Femur (tissue), 1 donor: Measurements from ENCODE around the gene ARHGEF28.

Experiments
- DNase-seq: peaks from one replicate; pipeline ENCODE4 v3.0.0-alpha.2; 2017

ARHGEF28 gene

DNA sequence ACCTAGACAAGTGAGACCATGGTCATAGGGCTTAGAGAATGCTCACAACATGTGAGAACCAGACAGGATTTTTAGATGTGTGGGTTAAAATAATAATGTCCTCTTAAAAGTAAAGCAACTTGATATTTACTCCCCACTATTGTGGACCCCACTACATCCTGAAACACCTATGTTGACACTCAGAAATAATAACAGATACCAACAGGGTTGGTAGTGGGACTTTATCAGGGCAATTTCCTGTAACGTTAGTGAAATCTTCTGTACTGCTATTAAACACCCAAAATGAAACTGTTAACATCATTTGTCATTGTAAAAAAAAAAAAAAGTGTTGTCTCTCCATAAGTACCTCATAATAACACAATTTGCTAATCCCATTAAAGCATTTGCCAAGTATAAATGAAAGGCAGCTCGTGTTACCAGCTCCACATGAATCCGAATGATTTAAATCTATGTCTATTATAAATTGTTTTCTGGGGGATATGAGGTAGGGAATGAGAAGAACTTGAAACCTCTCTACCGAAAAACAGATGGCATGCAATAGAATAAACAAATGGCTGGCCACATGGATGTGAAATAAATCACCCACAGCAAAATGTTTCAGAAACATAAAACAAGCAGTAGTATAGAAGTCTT lies 285.9 kb downstream of the ARHGEF28 start:
- DNase-seq, result no peak

- no peak for DNase-seq
These were observed 286.9 kb downstream of the ARHGEF28 start for GRCh38 chr5:73912821-73913271.

- DNase-seq, result no peak
These were observed 288.0 kb downstream of the ARHGEF28 start for GRCh38 chr5:73913971-73914370.

GRCh38 chr5:73915345-73915744 lies 289.3 kb downstream of the ARHGEF28 start:
- no peak for DNase-seq

- DNase-seq, result peak; percentile 66
These were observed 291.4 kb downstream of the ARHGEF28 start for GRCh38 chr5:73917433-73917832.

GRCh38 chr5:73917891-73918290 lies 291.9 kb downstream of the ARHGEF28 start:
- DNase-seq, result no peak

DNA sequence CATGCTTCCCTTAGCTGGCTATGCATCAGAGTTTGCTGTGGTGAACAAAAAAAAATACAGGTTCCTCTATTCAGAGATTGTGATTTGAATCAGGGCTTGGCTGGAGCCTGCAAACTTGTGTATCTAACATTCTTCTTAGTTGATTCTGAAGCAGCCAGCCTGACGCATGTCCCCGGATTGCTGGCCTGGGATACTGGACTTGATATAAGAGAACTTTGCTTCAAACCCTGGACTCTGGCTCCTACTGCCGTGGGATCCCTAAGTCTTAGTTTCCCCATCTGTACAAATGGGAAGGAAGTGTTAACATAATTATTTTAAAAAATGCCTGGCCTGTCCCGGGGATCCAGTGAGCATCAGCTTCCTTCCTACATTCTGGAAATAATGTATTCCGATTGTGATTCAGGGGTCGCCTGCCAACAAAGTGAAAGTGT lies 292.8 kb downstream of the ARHGEF28 start:
- DNase-seq, result no peak

DNA sequence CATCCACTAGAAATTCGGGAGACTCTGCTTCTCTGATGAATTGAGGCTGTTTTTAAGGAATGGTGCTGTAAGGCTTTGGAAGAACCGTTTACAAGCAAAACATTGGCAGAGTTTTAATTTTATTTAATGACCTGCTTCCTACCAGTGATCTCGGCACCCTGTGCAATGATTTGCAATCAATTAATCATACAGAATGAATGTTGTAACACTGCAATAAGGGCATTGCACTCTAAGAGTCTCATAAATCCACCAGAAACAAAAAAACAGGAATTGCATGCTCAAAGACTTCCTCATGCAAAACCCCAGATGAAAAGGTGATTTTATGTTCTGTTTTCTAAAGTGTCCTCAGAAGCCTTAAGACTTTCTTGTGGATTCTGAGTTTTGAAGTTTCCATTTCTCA lies 295.7 kb downstream of the ARHGEF28 start:
- DNase-seq, result no peak

GRCh38 chr5:73922224-73922623 lies 296.2 kb downstream of the ARHGEF28 start:
- no peak for DNase-seq

DNA sequence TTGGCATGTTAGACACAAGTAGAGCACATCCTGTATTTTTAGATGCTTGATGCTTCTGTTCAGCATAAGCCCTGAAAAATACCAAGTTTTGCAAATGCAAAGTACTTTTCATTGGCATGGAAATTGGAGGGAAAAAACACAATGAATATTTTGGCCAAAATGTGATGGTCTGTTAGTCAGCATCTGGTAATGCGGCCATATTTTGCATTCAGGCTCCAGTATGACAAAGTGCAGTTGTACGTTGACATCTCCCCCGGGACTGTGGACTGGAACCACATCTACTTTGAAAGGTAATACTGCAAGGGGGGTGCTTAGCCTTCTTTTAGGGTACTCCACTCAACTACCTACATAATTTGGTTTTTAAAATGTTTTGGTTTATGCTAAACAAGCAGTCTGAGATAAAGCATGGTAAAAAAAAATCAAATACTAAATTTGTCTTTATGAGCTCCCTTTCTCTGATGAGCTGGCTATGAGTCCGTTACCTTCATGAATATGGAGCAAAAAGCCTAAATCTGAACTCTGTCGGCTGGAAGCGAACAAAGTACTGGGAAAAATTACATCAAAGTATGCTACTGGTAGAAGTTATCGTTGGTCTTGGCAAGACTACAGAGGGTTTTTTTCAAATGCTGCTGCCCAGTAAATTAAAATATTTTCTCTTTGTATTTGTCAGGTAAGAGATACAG lies 297.0 kb downstream of the ARHGEF28 start:
- no peak for DNase-seq

GRCh38 chr5:73928476-73929070 lies 302.6 kb downstream of the ARHGEF28 start:
- peak; percentile 26 for DNase-seq

GRCh38 chr5:73935719-73936118 lies 309.7 kb downstream of the ARHGEF28 start:
- DNase-seq, result no peak

DNA sequence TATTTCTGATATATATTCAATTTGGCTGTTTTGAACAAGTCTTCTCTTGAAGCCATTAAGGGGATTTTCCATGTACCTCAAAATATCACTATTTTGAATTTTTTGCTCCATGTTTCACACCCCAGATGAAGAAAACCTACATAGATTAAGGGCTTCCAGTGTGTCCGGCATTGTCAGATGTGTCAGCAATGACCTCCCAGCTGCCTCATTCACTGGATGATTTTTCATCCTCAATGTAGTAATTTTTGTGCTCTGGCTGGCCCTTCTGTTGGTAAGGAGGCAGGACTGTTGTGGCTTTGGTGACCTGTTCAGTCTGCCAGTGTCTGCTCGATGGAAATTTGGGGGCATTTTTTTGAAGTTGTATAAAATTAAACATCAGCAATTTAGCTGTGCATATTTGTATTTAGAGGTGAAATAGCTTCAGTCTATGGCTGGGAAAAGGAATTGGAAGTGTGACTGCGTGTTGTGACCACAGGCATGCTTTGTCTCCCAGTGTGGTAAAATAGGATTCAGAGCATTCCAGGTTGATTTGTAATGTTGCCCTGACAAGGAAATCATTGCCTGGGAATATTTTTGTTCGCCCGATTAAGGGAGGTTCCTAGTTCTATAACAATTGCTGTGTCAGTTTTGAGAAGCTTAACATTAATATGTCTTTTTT lies 312.4 kb downstream of the ARHGEF28 start:
- DNase-seq, result no peak

- no peak for DNase-seq
These were observed 312.9 kb downstream of the ARHGEF28 start for GRCh38 chr5:73938938-73939320.

DNA sequence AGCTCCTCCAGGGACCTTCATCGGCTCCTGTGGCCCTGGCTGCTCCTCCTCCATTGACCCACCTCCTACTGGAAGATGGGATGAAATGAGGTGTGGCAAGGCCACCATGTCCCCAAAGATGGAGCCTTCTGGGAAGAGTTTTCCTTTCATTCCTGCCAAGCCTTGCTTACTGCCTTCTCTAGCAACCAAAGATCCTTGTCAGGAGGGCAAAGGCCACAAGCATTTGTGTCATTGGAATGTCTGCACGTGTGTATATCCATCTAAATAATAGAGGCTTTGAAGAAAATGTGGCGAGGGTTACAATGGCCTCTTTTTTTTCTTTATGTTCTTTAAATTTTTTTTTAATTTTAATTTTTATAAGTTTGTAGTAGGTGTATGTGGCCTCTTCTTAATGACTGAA lies 313.6 kb downstream of the ARHGEF28 start:
- no peak for DNase-seq

DNA sequence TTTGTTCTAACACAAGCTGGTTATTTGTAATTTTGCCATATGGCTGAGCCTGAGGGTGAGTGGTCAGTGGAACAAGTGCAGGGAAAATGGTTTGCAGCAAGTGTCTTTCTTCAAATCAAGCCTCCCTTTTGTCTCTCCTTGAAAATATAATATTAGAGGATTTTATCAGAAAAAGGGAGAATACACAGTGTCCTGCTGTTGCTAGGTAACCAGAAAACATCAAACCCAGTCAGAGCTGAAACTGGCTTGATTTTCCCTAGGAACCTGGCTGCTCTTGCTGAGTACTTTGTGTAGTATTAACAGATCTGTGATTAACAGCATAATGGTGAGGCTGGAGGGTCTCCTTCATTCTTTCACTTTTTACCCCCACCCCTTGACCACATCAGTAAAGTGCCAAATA lies 314.0 kb downstream of the ARHGEF28 start:
- peak; percentile 33 for DNase-seq

DNA sequence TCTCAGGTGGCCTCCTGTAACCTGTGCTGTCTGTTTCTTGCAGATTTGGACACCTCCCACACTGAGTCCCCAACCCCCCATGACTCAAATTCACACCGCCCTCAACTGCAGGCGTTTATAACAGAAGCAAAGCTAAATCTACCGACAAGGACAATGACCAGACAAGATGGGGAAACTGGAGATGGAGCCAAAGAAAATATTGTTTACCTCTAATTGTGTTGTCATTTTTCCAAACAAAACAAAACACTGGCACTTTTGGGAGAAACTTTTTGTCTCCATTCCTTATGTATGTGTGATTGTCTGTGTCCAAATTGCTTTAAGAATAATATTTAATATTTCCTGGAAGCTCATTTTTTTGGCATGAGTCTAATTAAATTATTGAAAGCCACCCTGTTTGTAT lies 314.8 kb downstream of the ARHGEF28 start:
- no peak for DNase-seq

DNA sequence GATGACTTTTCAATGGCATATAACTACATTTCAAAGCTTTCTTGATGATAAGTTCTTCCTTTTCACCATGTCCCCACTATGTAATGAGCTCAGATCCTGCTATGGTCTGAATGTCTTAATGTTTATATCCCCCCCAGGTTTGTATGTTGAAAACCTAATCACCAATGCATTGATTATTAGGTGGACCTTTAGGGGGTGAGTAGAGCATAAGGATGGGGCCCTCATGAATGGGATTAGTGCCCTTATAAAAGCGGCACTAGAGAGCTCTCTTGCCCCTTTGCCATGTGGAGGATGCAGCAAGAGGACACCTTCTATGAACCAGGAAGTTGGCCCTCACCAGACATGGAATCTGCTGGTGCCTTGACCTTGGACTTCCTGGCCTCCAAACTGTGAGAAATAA lies 316.8 kb downstream of the ARHGEF28 start:
- no peak for DNase-seq

DNA sequence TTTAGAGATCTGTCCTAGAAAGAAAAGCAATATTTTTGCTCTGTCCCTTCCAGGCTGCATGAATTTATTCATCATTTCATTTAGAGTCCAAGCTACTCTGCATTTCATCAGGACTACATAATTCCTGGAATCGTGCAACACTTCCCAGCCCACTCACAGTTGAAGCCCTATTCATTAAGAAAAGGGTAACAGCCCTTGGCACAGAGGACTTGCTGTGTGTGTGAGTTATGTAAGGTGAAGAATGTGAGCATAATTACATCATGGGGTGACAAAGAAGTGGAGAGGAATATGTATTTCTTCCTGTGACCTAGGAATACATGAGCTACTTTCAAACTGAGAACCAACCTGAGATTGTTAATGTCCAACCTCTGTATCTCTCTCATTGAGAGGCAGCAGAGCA lies 317.4 kb downstream of the ARHGEF28 start:
- DNase-seq, result no peak

GRCh38 chr5:73944581-73944980 lies 318.6 kb downstream of the ARHGEF28 start:
- no peak for DNase-seq

DNA sequence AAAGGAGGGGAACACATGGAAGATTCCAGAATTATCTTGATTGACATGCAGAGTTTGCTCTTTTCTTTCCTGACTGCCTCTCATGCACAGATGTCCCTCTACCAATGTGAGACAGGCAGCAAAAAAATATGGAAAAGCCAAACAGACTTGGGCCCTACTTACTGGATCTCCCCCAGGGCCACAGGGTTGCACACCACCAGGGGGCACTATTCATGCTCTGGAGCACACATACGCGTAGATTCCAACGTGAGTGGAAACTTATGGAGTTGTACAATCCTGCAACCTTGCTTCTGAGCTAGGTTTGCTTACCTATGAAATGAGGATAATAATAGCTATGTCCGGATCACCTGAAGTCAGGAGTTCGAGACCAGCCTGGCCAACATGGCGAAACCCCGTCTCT lies 319.5 kb downstream of the ARHGEF28 start:
- no peak for DNase-seq

DNA sequence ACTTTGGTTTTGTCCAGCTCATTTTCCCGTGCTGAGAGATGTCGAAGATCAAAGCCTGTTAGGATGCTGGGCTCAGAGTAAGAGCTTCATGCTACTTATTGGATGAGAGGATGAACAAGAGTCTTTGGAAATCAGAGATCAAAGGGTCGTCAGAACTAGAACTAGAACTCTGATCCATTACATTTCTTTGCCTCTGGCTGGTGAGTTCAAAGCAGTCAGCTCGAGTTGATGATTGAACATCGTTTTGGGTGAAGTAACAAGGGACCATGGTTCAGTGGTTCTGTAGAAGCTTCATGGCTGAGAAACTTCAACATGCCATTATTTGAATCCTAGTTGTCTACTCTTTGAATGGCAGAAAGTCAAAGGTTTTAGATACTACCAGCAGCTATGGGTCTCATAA lies 320.3 kb downstream of the ARHGEF28 start:
- DNase-seq, result no peak

- no peak for DNase-seq
These were observed 321.1 kb downstream of the ARHGEF28 start for GRCh38 chr5:73946919-73947602.
